Thyroid gland (tissue), 4 donors: ENCODE measurements around the gene FGF22.

ENCODE experiments used
- CTCF ChIP-seq, 6 experiments: fragments of 200-600 bp in 3 of 6; fragments of 450-650 bp in 3 of 6; sonication (generic) in 3 of 6; IDR thresholded peaks; one replicate each; pipeline ENCODE4 v1.5.1; 2016 to 2019; ENCODE audit warnings: antibody characterized with exemption in 6 of 6, mild to moderate bottlenecking in 2 of 6, inconsistent platforms in 1 of 6, moderate library complexity in 1 of 6
- POLR2A ChIP-seq, 2 donors: fragments of 450-650 bp; IDR thresholded peaks; one replicate each; pipeline ENCODE4 v1.6.1; 2017; ENCODE audit warnings: antibody characterized with exemption in 2 of 2, mild to moderate bottlenecking in 2 of 2, moderate library complexity in 1 of 2

GRCh38 chr19:593055-593454 is 46.6 kb upstream of the FGF22 start:
- TF ChIP-seq CTCF (IDR thresholded peaks at IDR 0.05) (no peak), POLR2A (IDR thresholded peaks at IDR 0.05) (no peak)
